ENCODE data around the gene RNASE9. TPM values are rescaled to one million over a fixed set of nuclear protein-coding genes. Genes with fewer than 3 reads are reported as not detected.
A peak's percentile ranks its signal among the peaks of the same experiment; 100 is the strongest.
"Not testable (repeated sequence)": the region's sequence is repeated elsewhere in the genome, so short reads cannot be mapped to it uniquely, and the experiment has no call there.

Gene RNASE9
- total RNA-seq, 1 donor from 2014 or later: not detected

- peaks cover 25% of the 10 kb centered on the region for H3K4me1 Mint-ChIP-seq
- H3K4me3 Mint-ChIP-seq: no peak overlapping the region
- no peaks in the 10 kb centered on the region for H3K36me3 Mint-ChIP-seq (ENCODE audit: low read depth)
- intact Hi-C loops (cut with micrococcal nuclease): loop anchor here (1.0 kb wide), 1 partner anchor 10 kb away; no protein-coding TSS in a partner anchor
- no peak overlapping the region for H3K27ac Mint-ChIP-seq
- POLR2A ChIA-PET: no interaction called here
- no peak for TF ChIP-seq CTCF (IDR thresholded peaks at IDR 0.05)
- ATAC-seq (ENCODE audit: low read depth) (peak; percentile 42), DNase-seq (no peak)
- CTCF ChIA-PET: interaction anchor here (0.7 kb wide), 1 partner anchor 25 kb away, joined by 3 read pairs; no protein-coding TSS in a partner anchor
- H3K27me3 Mint-ChIP-seq: peaks cover 2% of the 10 kb centered on the region
- H3K9me3 Mint-ChIP-seq: no peaks in the 10 kb centered on the region
These were observed 48.5 kb downstream of the RNASE9 start for GRCh38 chr14:20512177-20512905.

GRCh38 chr14:20508367-20508766, 52.5 kb downstream of the RNASE9 start:
- Mint-ChIP-seq H3K36me3 (ENCODE audit: low read depth) (no peaks in the 10 kb centered on the region), H3K4me3 (no peak overlapping the region), H3K4me1 (peaks cover 37% of the 10 kb centered on the region), H3K9me3 (no peaks in the 10 kb centered on the region), H3K27me3 (peaks cover 2% of the 10 kb centered on the region), H3K27ac (no peak overlapping the region)
- ChIA-PET POLR2A (interaction anchor here (1.7 kb wide), 1 partner anchor 21 kb away, joined by 4 read pairs; no protein-coding TSS in a partner anchor), CTCF (no interaction called here)
- TF ChIP-seq CTCF (IDR thresholded peaks at IDR 0.05): no peak
- intact Hi-C loops (cut with micrococcal nuclease): no loop called here
- ATAC-seq (ENCODE audit: low read depth) (no peak), DNase-seq (no peak)

GRCh38 chr14:20507537-20507936, 53.3 kb downstream of the RNASE9 start:
- H3K9me3 Mint-ChIP-seq; H3K36me3 Mint-ChIP-seq (ENCODE audit: low read depth); ATAC-seq (ENCODE audit: low read depth); H3K27me3 Mint-ChIP-seq; H3K4me3 Mint-ChIP-seq; CTCF ChIA-PET; intact Hi-C loops (cut with micrococcal nuclease); H3K27ac Mint-ChIP-seq; POLR2A ChIA-PET; DNase-seq: not testable (repeated sequence)
- H3K4me1 Mint-ChIP-seq: peaks cover 34% of the 10 kb centered on the region

- ATAC-seq (ENCODE audit: low read depth); H3K4me3 Mint-ChIP-seq; CTCF ChIA-PET; H3K9me3 Mint-ChIP-seq; H3K27ac Mint-ChIP-seq; intact Hi-C loops (cut with micrococcal nuclease); POLR2A ChIA-PET; H3K36me3 Mint-ChIP-seq (ENCODE audit: low read depth); DNase-seq; H3K27me3 Mint-ChIP-seq: not testable (repeated sequence)
- H3K4me1 Mint-ChIP-seq: peaks cover 27% of the 10 kb centered on the region
These were observed 54.1 kb downstream of the RNASE9 start for GRCh38 chr14:20506752-20507151.

- H3K36me3 Mint-ChIP-seq (ENCODE audit: low read depth); POLR2A ChIA-PET; H3K9me3 Mint-ChIP-seq; CTCF ChIA-PET; H3K27me3 Mint-ChIP-seq; H3K4me3 Mint-ChIP-seq; intact Hi-C loops (cut with micrococcal nuclease); ATAC-seq (ENCODE audit: low read depth); DNase-seq; H3K27ac Mint-ChIP-seq: not testable (repeated sequence)
- peaks cover 22% of the 10 kb centered on the region for H3K4me1 Mint-ChIP-seq
These were observed 54.6 kb downstream of the RNASE9 start for GRCh38 chr14:20506276-20506675.

Other genes with a start within 250 kb of the RNASE9 start
- 34.0 and 35.3 TPM in 2 replicates for gene CCNB1IP1, start 227.8 kb downstream of the RNASE9 start, total RNA-seq
- gene PARP2, start 217.4 kb downstream of the RNASE9 start, total RNA-seq: 17.1 and 19.5 TPM in 2 replicates
- 99.0 and 120 TPM in 2 replicates for gene TEP1, start 147.5 kb downstream of the RNASE9 start, total RNA-seq
- gene KLHL33, start 124.9 kb downstream of the RNASE9 start, total RNA-seq: 0.42 and 0.53 TPM in 2 replicates
- 98.3 and 112 TPM in 2 replicates for gene OSGEP, start 106.2 kb downstream of the RNASE9 start, total RNA-seq
- gene APEX1, start 105.8 kb downstream of the RNASE9 start, total RNA-seq: 215 and 231 TPM in 2 replicates
- 84.8 and 87.3 TPM in 2 replicates for gene PIP4P1, start 99.6 kb downstream of the RNASE9 start, total RNA-seq
- 87.2 and 88.0 TPM in 2 replicates for gene PNP, start 91.6 kb downstream of the RNASE9 start, total RNA-seq
- gene RNASE10, start 55.5 kb downstream of the RNASE9 start, total RNA-seq: 0.32 and 0.73 TPM in 2 replicates
- not detected in 2 replicates for gene RNASE11, start 27.0 kb upstream of the RNASE9 start, total RNA-seq
- not detected in 2 replicates for gene RNASE12, start 30.3 kb upstream of the RNASE9 start, total RNA-seq
- not detected in 2 replicates for gene OR6S1, start 80.6 kb upstream of the RNASE9 start, total RNA-seq
- 0.20 and 1.0 TPM in 2 replicates for gene RNASE4, start 123.5 kb upstream of the RNASE9 start, total RNA-seq
- gene ANG, start 127.7 kb upstream of the RNASE9 start, total RNA-seq: 1.1 TPM in 1 of 2 replicates, not detected in the other
- not detected in 2 replicates for gene EDDM3A, start 184.8 kb upstream of the RNASE9 start, total RNA-seq
- gene EDDM3B, start 207.4 kb upstream of the RNASE9 start, total RNA-seq: not detected in 2 replicates
- 9.0 and 10.0 TPM in 2 replicates for gene RNASE6, start 220.2 kb upstream of the RNASE9 start, total RNA-seq
- not detected in 2 replicates for gene RNASE1, start 241.8 kb upstream of the RNASE9 start, total RNA-seq

Data from activated B cell treated with CpG ODN at 0.5 μM for 24 hours (primary cell).